ENCODE data around the gene LHFPL4.
A peak's percentile ranks its signal among the peaks of the same experiment; 100 is the strongest.
"Not testable (repeated sequence)": the region's sequence is repeated elsewhere in the genome, so short reads cannot be mapped to it uniquely, and the experiment has no call there.

LHFPL4 gene

GRCh38 chr3:9534429-9534828 is 19.2 kb downstream of the LHFPL4 start:
- DNase-seq, result no peak

DNA sequence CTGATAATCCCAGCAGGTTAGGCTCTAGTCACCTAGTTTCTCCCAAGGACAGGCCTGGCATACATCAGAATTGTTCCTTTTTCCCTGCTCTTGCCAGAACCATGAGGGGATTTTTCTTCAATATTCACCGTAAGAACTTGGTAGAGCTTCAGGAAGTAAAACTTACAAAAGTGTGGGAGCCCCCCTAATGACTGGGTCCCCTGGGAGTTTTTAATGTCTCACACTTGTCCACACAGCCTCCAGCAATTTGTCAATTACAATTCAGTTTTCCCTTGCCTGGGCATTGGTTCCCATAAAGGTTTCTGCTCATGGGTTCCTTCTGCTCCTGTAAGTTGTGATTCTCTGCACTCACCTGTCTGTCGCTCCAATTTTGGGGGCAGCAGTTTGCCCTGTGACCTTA is 28.5 kb downstream of the LHFPL4 start:
- no peak for DNase-seq

GRCh38 chr3:9514956-9515355 is 38.7 kb downstream of the LHFPL4 start:
- no peak for DNase-seq

DNA sequence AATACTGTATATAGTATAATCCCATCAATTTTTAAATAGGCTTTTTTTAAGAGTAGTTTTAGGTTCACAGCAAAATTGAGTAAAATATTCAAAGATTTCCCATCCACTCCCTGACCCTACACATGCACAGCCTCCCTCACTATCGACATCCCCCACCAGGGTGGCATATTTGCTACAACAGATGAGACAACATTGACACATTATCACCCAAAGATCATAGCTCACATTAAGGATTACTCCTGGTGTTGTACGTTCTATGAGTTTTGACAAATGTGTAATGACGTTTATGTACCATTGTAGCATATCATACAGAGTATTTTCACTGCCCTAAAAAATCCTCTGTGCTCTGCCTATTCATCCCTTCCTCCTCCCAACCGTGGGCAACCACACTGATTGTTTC is 39.3 kb downstream of the LHFPL4 start:
- no peak for DNase-seq

DNA sequence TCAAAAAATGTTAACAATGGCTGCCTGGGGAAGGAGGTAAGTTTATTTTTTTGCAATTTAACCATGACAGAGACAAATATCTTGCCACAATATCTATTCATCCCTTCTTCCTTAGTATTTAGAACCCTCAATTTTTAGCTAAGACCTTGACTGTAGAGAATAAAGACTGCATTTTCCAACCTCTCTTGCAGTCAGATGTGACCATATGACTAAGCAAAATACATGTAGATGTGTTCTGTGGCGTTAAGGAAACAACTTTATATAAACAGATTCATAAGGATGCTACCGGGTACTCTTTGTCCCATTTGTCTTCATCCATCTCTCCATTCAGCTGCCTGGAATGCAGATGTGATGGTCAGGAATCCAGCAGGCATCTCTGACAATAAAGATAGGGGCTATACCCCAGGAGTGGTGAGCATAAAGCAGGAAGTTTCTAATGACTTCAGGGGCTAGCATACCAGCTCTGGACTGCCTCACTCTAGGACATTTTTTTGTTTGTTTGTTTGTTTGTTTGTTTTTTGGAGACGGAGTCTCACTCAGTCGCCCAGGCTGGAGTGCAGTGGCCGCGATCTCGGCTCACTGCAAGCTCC is 41.1 kb downstream of the LHFPL4 start:
- DNase-seq, result no peak

- DNase-seq, result no peak
These were observed 44.8 kb downstream of the LHFPL4 start for GRCh38 chr3:9508781-9509180.

DNA sequence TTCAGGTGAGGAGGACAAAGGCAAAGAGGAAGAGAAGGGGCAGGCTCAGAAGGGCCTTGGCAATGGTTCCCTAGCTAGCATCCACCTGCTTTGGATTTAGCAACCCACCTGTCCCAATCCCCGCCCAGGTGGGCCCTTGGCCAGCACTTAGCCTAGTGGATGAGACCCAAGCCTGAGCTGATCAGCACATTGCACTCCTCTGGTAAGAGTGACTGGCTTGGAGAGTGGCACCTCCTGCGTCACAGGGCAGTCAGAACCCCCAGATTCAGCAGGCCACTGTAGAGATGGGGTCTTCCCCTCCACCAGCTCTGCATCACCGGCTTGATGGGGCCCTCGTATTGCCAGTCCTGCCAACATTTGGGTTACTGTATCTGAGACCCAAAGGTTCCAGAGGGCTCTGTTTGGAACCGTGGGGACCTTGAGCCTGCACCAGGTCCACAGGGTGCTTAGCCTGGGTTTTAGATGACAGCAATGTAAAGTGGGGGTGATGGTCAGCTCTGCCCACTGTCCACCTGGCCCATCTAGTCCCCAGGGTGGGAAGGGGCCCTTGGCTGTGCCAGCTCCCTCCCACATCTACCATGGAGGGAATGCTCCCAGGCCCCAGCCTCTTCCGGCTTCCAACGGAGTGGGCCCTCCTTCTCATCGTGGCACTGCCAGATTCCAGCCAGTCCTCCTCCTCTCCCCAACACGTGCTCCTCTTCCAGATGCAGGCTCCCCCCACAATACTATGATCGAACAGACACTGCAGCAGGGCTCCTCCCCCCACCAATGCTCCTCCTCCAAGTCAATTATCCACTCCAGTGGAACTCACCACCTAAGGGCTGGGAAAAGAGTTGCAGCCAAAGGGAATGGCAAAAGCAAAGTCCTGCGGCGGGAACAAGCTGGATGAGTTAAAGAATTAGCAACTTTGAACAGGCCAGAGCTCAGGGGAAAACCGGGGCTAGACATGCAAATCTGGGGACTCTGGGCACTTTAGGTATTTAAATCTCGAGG is 45.7 kb downstream of the LHFPL4 start:
- no peak for DNase-seq

DNA sequence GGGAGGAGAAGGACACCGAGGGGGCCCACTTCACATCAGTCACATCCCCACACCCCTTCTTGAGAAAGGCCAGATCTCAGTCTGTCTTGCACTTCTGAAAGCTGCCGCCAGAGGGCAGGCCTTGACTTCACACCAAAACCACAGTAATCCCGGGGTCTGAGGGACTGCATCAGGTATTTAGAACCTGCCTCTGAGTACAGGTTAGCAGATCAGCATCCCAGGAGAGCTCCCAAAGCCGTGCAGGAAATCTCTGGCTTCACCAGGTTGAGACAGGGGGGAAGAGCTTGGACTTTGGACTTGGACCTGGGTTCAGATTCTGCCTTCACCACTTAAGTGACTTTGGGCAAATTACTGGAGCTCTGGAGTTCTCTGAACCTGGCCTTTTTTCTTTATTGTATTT is 50.3 kb downstream of the LHFPL4 start:
- peak; percentile 51 for DNase-seq

DNA sequence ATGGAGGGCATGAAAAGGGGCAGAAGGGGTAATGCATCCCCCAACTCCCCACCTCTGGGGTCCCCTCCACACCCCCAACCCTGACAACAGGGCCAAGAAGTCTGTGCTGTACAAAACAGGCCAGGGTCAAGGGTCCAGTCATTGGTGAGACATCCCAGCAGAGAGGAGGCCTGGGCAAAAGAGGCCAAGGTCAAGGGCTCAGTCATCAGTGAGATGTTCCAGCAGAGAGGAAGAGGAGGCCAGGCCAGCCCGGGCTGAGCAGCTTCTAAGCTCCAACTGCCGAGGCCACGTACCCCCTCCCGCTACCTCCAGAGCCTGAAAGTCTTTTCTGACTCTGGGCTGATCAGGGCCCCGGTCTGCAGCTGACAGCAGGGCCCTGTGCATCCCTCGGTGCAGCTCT is 52.4 kb downstream of the LHFPL4 start:
- DNase-seq, result no peak

DNA sequence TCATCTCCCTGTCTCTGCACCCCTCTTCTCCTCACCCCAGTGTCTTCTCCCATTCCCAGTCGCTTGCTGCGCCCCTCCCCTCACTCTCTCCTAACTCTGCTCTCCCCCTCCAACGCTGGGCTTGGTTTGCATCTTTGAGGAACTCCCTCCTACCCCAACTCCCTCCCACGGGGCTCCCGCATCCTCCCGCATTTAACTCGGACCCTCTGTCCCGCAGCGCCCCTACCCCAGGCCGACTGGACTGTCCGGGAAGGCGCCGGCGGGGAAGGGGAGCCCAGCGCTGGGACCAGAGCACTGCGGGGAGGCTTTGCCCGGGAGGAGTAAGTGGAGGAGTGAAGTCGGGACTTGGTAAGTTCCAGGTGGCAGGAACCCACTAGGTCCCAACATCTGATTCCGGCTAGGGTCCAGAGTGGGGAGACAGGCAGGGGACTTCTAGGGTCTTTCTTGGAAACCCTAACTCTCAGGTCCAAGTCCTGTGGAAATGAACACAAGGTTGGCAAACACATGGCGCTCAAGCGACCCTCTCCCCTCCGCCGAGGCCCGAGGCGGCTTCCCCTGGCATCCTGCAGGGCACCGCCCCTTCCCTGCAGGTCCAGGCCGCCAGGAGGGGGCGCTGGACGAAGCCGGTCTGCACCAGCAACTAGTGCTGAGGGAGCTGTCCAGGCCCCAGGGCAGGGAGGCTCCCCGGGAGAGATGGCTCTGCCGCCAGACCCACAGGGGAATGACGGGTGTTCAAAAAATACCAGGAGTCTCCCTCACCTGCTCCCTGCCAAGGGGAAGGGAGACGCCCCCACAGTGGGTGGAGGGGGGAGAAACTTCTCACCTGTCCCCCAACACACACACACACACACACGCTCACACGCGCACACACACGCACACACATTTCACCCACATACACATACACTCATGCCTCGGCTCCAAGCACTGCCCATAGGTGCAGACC is 53.2 kb downstream of the LHFPL4 start:
- peak; percentile 31 for DNase-seq

DNA sequence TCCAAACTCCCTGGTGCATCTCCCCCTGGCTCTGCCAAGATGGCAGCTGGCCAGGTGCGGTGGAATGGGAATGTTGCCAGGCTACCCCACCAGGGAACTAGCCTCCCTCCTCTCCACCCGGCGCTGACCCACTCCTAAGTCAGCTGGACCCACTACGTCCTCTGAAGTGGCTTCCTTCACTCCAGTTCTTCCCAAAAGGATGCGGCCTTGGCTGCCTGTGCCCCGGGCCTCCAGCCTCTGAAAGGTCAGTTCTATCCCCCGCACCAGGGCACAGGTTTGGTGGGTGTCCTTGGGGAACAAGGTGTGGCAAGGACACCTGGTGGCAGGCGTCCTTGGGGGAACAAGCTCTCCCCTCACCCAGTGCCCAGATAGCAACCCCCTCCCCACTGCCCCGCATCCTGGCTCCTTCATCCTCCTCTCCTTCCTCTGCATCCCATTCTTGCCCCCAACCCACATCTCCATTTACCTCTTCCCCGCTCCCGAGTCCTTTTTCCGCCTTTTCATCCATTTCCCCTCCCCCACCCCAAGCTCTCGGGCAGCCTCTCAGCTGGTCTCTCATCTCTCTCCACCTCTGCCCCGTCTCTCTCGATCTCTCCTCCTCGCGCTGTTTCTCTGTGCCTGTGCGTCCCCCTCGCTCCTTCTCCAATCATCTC is 54.0 kb downstream of the LHFPL4 start:
- no peak for DNase-seq

DNA sequence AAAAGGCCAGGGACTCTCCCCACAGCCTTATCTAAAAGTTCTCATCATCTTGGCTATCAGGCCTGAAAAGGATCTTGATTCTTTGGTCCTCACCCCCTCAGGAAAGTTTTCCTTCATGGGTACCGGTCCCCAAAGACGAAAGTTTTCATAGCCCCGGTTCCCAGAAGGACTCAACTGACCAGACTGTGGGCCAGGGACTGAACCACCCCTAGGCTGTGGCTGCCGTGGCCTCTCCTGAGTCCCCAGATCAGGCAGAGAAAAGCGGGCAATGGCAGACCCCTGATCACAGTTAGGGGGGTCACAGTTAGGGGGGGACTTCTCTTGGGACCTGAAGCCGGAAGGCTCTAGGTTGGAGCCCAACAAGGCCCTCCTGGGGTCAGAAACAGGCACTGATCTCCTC is 54.8 kb downstream of the LHFPL4 start:
- no peak for DNase-seq

DNA sequence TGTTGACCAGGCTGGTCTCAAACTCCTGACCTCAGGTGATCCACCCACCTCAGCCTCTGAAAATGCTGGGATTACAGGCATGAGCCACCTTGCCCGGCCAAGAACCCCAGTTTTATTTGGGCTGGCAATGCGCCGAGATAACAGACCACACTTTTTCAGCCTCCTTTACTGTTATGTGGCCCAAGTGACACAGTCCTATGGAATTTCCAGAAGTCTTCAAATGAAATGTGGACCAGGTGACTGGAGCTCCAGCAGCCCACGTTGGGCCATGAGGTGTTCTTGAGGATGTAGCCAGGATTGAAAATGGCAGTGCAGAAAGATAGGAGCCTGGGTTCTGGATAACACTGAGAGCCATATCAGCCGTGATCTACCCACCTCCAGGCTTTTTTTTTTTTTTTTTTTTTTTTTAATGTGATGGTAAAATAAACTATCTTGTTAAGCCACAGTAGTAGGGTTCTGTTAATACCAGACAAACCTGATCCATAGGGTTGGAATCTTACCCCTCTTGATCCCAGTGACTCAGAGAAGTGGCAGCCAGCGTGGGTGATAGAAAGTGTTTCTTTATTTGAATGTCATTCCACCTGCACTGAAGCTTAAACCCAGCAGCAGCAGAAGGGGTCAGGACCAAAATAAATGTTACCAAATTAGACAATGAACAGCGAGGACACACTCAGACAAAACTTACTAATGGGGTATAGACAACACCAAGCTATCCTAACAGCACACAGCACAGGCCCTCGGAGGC is 55.6 kb downstream of the LHFPL4 start:
- no peak for DNase-seq

GRCh38 chr3:9496893-9497292 is 56.7 kb downstream of the LHFPL4 start:
- DNase-seq, result no peak

DNA sequence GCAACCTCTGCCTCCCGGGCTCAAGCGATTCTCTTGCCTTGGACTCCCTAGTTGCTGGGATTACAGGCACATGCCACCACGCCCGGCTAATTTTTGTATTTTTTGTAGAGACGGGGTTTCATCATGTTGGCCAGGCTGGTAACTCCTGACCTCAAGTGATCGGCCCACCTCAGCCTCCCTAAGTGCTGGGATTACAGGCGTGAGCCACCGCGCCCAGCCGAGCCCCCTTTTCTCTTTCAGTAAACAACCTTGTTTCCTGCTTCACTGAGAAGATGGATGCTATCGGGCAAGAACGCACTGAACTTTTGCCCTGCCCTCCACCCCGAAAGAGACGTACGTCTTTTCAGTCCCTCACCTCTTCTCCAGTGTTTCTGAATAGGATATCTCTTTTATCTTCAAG is 59.6 kb downstream of the LHFPL4 start:
- not testable (repeated sequence) for DNase-seq

- no peak for DNase-seq
These were observed 62.1 kb downstream of the LHFPL4 start for GRCh38 chr3:9491506-9491905.

- no peak for DNase-seq
These were observed 68.4 kb downstream of the LHFPL4 start for GRCh38 chr3:9485248-9485647.

GRCh38 chr3:9480265-9480664 is 73.4 kb downstream of the LHFPL4 start:
- no peak for DNase-seq

- DNase-seq, result no peak
These were observed 76.7 kb downstream of the LHFPL4 start for GRCh38 chr3:9476935-9477334.

GRCh38 chr3:9474482-9474881 is 79.1 kb downstream of the LHFPL4 start:
- DNase-seq, result no peak

GRCh38 chr3:9473496-9474065 is 80.0 kb downstream of the LHFPL4 start:
- no peak for DNase-seq

- no peak for DNase-seq
These were observed 83.6 kb downstream of the LHFPL4 start for GRCh38 chr3:9469986-9470385.
